ENCODE data around the gene DNMT1.

Gene DNMT1

DNA sequence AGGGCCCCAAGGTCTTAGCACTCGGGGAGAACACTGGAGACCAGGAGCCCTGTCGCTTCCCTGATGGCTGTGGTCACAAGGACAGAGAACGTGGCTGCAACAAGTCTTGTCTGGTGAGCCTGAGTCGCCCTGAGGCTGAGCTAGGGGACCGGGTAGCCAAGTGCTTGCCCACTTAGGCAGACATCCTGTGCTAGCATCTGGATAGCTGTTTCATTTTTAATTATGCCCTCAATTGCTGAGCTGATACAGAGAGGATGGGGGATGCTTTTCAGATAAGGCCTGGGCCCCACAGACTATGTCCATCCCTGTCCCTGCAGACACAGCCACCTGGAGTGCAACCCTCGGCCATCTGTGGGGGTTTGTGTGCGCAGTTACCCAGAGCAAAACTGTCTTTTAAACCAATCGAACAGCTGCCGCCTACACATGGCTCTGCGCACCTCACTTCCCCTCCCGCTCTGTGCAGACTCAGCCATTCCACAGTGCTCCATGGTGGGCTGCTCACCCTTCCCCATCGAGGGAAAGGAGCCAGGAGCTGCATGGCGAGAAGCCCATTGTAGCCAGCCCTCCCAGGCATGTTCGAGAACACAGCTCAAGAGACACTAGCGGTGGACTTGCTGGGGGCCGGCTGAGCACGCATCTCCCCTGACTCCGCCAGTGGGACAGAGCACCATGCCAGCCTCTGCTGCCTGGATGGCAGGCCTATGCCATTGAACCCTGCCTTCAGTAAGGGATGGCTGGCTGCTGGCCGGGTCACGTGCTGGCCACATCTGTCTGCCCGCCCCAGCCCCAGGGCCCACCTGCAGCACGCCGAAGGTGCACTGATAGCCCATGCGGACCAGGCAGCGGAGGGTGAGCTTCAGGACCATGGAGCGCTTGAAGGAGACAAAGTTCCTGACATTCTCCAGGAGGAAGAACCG, 55.6 kb downstream of the DNMT1 start:
- DNase-seq: no peak

GRCh38 chr19:10137751-10138682, 56.7 kb downstream of the DNMT1 start:
- DNase-seq: no peak

DNA sequence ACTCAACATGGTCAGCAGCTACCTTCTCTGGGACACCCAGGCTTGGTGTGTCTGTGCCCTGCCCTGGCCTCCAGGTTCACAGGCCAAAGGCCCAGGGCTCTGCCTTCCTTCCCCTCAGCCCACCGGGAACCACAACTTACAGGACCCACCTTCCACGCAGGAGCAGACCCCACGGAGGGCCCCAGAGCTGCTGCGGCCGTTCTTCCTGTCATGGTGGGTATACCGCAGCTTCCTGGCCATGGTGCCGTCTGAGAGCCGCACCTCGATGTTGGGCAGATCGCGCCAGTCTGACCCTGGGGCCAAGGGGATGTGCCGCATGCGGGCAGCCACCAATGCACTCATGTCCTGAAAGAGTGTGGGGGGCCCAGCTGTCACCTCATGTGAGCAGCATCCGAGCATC, 57.8 kb downstream of the DNMT1 start:
- no peak for DNase-seq

DNA sequence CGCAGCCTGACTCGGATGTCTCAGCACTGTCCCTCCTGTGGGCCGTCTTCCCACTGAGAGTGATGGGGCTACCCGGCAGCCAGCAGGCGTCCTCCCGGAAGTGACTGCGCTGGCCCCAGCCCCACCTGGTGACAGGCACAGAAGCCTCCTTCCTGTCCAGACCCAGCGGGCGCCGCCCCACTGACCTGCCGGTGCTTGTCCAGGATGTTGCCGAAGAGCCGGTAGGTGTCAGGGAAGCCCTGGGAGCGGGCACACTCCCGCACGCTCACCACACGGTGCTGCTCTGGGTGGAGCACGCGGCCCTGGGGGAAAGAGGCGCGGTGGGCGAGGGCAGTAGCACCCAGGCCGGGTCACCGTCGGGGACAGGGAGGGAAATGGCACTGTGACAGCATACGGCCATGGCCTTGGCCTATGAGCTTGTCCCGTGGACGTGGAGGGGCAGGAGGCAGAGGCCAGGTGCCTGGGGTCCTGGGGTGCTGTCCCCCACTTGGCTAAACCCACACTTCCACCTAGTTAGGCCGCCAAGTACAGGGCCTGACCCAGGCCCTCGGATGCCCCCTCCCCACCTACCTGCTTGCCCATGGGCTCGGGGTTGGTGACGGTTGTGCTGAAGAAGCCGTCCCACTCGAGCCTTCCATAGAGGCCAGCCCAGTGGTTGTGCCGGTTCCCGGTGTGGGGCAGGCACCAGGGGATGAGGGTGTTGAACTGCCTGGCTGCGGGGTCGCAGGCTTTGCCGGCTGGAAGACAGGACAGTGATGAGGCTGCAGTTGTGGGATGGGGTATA, 59.0 kb downstream of the DNMT1 start:
- no peak for DNase-seq

DNA sequence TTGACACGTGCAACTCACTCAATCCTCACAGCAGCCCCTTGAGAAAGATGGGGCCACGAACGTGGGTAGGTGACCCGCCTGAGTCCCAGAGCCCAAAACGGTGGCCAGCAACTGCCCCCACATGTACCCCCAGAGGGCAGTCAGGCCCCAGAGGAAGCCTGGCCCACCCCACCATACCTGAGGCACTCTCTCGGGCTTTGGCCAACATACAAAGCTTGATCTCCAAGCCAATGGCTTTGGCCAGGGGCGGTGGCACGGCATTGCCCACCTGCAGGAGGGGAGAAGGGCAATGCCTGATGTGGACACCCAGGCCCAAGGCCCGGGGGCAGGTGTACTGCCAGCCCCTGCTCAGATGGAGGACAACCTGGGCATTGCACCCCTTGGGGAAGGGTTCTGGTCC, 60.7 kb downstream of the DNMT1 start:
- no peak for DNase-seq

GRCh38 chr19:10133596-10133995, 61.2 kb downstream of the DNMT1 start:
- DNase-seq: no peak

- DNase-seq: no peak
Measured at GRCh38 chr19:10132905-10133304, 61.8 kb downstream of the DNMT1 start.

DNA sequence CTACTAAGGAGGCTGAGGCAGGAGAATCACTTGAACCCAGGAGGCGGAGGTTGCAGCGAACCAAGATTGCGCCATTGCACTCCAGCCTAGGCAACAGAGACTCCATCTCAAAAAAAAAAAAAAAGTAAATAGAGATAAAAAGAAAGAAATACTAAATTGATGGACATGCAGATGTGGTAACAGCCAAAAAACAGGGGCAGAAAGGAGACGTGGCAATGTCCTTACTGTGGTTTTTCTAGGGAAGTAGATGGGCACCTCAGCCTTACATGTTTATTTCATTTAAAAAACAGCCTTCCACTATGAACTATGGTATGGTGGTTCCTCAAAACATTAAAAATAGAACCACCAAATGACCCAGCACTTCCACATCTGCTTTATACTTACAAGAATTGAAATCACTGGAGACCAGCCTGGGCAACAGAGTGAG, 68.5 kb downstream of the DNMT1 start:
- no peak for DNase-seq

DNA sequence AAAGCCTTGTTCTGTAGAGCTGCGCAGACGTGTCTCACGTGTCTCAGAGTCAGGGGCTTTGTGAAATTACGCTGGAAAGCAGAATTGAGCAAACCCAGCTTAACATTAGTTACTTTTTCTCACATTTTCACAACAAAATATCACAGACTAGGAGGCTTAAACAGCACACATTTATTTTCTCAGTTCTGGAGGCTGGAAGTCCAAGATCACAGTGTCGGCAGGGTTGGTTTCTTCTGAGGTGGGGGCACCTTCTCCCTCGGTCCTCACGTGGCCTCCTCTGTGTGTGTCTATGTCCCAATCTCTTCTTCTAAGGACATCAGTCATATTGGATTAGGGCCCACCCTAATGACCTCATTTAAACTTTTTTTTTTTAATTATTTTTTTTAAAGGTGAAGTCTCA, 70.3 kb downstream of the DNMT1 start:
- DNase-seq: no peak

DNA sequence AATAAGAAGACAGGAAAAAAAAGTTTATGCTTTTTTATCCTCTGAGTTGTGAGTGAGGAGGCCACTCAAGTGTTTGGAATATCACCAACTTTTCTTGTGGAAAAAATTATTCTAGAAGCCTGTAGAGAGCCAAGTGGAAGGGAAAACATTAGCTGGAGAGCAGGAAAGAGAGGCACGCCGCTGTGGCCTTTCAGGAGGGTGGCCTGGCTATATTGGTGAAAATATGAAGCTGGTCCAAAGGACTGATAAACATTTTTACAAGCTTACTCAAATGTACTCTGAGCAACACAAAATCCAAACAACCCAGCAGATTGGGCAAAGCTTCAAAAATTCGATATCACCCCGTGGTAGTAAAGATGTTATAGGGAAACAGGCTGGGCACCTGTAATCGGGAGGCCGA, 72.7 kb downstream of the DNMT1 start:
- DNase-seq: no peak

DNA sequence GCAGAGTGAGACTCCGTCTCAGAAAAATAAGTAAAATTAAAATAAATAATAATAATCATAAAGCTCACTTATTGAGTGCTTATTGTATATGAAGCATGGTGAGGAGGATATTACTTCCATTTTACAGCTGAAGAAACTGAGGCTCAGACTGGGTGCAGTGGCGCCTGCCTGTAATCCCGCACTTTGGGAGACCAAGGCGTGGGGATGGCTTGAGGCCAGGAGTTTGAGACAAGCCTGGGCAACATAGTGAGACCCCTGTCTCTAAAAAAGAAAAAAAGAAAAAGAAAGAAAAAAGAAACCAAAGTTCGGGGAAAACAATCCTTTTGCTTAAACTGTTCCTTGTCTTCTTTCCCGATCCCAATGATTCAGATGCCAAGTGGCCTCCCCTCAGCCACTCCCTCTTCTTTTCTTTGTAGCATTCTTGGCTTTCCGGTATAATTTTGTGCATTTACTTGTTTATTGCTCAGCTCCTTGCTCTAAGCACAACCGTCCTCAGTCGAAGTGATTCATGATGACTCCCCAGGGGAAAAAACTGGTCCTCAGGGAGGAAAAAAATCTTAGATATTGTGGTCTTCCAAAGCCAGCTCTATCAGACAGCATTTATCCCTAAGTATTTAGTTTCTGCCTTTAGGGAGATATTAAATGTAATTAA, 74.1 kb downstream of the DNMT1 start:
- no peak for DNase-seq

- DNase-seq: no peak
Measured at GRCh38 chr19:10118960-10119359, 75.8 kb downstream of the DNMT1 start.

GRCh38 chr19:10116866-10117616, 77.7 kb downstream of the DNMT1 start:
- no peak for DNase-seq

DNA sequence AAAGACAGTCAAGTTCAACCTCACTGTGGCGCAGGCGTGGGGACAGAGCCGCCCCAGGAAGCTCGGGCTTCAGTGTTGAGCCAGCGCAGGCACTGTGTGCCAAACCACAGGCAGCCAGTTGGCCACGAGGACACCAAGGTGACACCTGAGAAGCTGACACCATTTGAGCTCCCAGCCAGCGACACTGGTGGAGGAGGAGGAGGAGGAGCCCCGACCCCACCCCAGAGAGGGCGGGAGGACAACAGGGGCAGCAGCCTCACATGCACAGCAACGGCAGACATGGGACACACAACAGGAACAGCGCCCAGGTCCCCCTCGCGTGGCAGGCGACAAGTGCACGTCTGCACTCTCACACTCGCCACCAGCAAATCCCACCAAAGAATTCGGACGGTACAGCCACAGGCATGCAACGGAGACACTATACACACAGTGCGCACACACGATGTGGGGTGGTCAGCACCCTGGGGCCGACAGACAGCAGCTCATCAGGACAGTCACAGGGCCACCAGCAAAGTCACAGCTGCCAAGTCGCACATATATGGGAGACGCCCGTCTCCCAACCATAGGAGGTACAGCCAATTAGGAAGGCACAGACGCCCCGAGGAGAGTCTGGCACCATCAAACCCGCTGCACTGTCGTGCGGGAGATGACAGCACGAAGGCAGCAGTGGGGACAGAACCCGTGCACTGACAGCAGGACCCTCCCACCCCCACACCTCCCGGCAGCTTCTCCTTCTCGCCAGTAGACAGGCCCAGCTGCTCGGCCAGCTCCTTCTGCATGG, 78.5 kb downstream of the DNMT1 start:
- DNase-seq: no peak

DNA sequence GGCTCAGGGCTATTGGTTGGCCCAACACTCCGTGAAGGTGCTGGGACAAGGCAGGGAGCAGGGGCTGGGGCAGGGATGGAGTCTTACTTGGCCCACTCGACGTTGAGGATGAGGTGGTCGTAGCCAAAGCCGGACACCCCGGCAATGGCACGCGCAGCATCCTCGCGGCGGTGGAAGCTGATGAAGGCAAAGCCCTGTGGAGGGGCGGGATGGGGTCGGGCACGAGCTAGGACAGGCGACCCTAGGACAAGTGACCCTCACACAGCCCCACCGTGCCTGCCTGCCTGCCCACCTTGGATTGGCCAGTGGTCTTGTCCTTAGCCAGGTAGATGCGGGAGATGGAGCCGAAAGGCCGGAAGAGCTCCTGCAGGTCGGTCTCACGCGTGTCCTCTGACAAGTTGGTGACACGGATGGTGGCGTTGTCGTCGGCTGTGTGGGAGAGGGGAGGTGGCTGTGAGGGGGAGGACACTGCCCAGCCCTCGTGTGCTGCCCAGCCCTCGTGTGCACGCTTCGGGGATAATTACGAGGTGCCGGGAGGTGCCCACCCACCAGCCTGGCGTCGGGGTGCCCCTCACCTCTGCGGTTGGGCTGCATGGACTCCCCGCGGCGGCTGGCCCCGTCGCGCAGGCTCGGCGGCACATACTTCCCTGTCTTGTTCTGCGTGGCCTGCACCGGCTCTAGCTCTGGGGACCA, 79.2 kb downstream of the DNMT1 start:
- DNase-seq: no peak

DNA sequence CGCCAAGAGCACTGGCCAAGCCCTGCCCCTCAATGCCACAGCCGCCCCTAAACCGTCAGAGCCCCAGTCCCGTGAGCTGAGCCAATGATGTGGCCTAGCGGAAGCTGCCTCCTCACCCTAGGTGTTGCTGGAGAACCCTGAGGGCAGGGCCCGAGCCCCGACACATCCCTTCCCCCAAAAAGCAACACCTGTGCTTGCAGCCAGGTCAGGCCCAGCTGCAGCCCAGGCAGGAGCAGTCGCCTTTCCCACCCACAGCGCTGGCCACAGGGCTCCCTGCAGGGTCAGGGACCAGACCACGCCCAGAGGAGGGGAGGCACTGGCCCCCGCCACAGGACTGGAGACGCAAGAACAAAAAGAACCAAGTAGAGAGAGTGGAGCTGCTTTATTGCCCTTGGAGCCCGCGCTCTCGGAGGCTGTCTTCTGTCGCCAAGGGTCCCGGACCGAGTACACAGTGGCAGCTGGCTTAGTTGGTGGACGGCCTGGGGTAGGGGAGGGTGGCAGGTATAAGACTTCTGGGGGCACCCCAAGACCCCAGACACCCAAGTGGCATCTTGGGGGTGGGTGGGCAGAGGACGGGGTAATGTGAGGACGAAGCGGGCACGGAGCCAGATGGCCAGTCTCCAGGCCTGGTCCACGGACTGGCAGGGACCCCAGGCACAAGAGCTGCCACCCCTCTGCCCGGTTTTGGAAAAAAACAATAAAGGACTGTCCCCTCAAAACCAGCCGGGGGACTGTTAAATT, 79.9 kb downstream of the DNMT1 start:
- no peak for DNase-seq

GRCh38 chr19:10113964-10114650, 80.6 kb downstream of the DNMT1 start:
- DNase-seq: no peak

DNA sequence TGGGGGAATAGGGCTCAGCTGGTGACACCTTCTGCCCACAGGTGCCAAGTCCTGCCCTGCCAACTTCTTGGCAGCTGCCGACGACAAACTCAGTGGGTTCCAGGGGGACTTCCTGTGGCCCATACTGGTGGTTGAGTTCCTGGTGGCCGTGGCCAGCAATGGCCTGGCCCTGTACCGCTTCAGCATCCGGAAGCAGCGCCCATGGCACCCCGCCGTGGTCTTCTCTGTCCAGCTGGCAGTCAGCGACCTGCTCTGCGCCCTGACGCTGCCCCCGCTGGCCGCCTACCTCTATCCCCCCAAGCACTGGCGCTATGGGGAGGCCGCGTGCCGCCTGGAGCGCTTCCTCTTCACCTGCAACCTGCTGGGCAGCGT, 81.2 kb downstream of the DNMT1 start:
- DNase-seq: no peak

Measured in T-helper 2 cell (primary cell).